Measurements from ENCODE around the gene SLU7.
"Not testable (repeated sequence)": the region's sequence is repeated elsewhere in the genome, so short reads cannot be mapped to it uniquely, and the experiment has no call there.

SLU7 gene

GRCh38 chr5:160450164-160450932 lies 31.5 kb upstream of the SLU7 start:
- no peak for DNase-seq (ENCODE audit: low read depth, low spot score)

- DNase-seq (ENCODE audit: low read depth, low spot score): no peak
Observed at GRCh38 chr5:160449458-160449857, 30.6 kb upstream of the SLU7 start.

- DNase-seq (ENCODE audit: low read depth, low spot score): no peak
Observed at GRCh38 chr5:160448886-160449285, 30.0 kb upstream of the SLU7 start.

- DNase-seq (ENCODE audit: low read depth, low spot score): no peak
Observed at GRCh38 chr5:160445751-160446150, 26.9 kb upstream of the SLU7 start.

GRCh38 chr5:160445132-160445531 lies 26.3 kb upstream of the SLU7 start:
- DNase-seq (ENCODE audit: low read depth, low spot score): no peak

GRCh38 chr5:160444407-160444806 lies 25.5 kb upstream of the SLU7 start:
- no peak for DNase-seq (ENCODE audit: low read depth, low spot score)

GRCh38 chr5:160442824-160443431 lies 24.0 kb upstream of the SLU7 start:
- no peak for DNase-seq (ENCODE audit: low read depth, low spot score)

GRCh38 chr5:160441311-160441781 lies 22.5 kb upstream of the SLU7 start:
- no peak for DNase-seq (ENCODE audit: low read depth, low spot score)

GRCh38 chr5:160439205-160439600 lies 20.3 kb upstream of the SLU7 start:
- DNase-seq (ENCODE audit: low read depth, low spot score): peak; percentile 51

- no peak for DNase-seq (ENCODE audit: low read depth, low spot score)
Observed at GRCh38 chr5:160438316-160439204, 19.7 kb upstream of the SLU7 start.

- no peak for DNase-seq (ENCODE audit: low read depth, low spot score)
Observed at GRCh38 chr5:160437271-160437670, 18.4 kb upstream of the SLU7 start.

GRCh38 chr5:160436661-160437060 lies 17.8 kb upstream of the SLU7 start:
- DNase-seq (ENCODE audit: low read depth, low spot score): not testable (repeated sequence)

GRCh38 chr5:160436017-160436416 lies 17.1 kb upstream of the SLU7 start:
- no peak for DNase-seq (ENCODE audit: low read depth, low spot score)

- no peak for DNase-seq (ENCODE audit: low read depth, low spot score)
Observed at GRCh38 chr5:160435532-160435931, 16.7 kb upstream of the SLU7 start.

GRCh38 chr5:160434022-160434531 lies 15.2 kb upstream of the SLU7 start:
- no peak for DNase-seq (ENCODE audit: low read depth, low spot score)

- no peak for DNase-seq (ENCODE audit: low read depth, low spot score)
Observed at GRCh38 chr5:160432787-160433186, 13.9 kb upstream of the SLU7 start.

- no peak for DNase-seq (ENCODE audit: low read depth, low spot score)
Observed at GRCh38 chr5:160432196-160432595, 13.3 kb upstream of the SLU7 start.

GRCh38 chr5:160427607-160428006 lies 8.7 kb upstream of the SLU7 start:
- no peak for DNase-seq (ENCODE audit: low read depth, low spot score)

GRCh38 chr5:160423099-160423498 lies 4.2 kb upstream of the SLU7 start:
- no peak for DNase-seq (ENCODE audit: low read depth, low spot score)

GRCh38 chr5:160421625-160422258 lies 2.9 kb upstream of the SLU7 start, which contains the start of gene PTTG1:
Gene PTTG1 (plus strand): TSS chr5:160421855. CDS start chr5:160422313, 458 bp downstream.
- DNase-seq (ENCODE audit: low read depth, low spot score): peak; percentile 96

GRCh38 chr5:160420331-160420610 lies 1.4 kb upstream of the SLU7 start:
- DNase-seq (ENCODE audit: low read depth, low spot score): no peak
